HepG2 (cell line): ENCODE measurements around the gene OPTN. TPM values are rescaled to one million over a fixed set of nuclear protein-coding genes. Genes with fewer than 3 reads are reported as not detected.
"Not testable (repeated sequence)": the region's sequence is repeated elsewhere in the genome, so short reads cannot be mapped to it uniquely, and the experiment has no call there.

ENCODE experiments used
- ATAC-seq: fragments of 200-7000 bp; cut with Tn5 transposase; 3 replicates; pipeline ENCODE4 v1.9.1; 2020; ENCODE audit warnings: mild to moderate bottlenecking, moderate library complexity
- BruUV-seq: library from RNA; stranded (reverse); fragments of 400-500 nt; replicated peaks from 2 replicates; lab custom pipeline; 2021; lab: Mats Ljungman, UMichigan
- CTCF ChIA-PET: fragments of 300-600 bp; formaldehyde crosslinking; extraction: SDS; loops from one replicate; lab custom pipeline; 2021; ENCODE audit warnings: low total read pairs, inconsistent platforms, low intra/inter-chr PET ratio; lab: Yijun Ruan, JAX
- POLR2A ChIA-PET: fragments of 350-600 bp; sonication (Branson Sonifier 250); formaldehyde crosslinking; loops from one replicate; lab custom pipeline; 2020; ENCODE audit warnings: antibody characterized with exemption, inconsistent platforms; lab: Yijun Ruan, JAX
- DNase-seq: peaks from one replicate; pipeline ENCODE4 v3.0.0-alpha.2; 2015; ENCODE audit warnings: low spot score
- FAIRE-seq: peaks from 3 replicates; lab custom pipeline; 2011; peaks lifted over from hg19 to GRCh38; lab: Jason Lieb, UNC
- H2AFZ ChIP-seq: one replicate; pipeline ENCODE4 v1.6.1; 2011; ENCODE audit warnings: low read length, inconsistent platforms
- H3K27ac ChIP-seq: fragments of 300-600 bp; 3 replicates; pipeline ENCODE4 v1.8.0; 2011; ENCODE audit warnings: mixed run types, mild to moderate bottlenecking, mixed read lengths, low read length, inconsistent platforms; ENCODE audit not compliant: insufficient read depth; ENCODE audit errors: extremely low read length
- H3K27me3 ChIP-seq, 2 experiments: fragments of 200-600 bp in 1 of 2; 2 replicates in 1 of 2; 3 replicates in 1 of 2; pipeline versions ENCODE4 v1.6.0 to v1.8.0; 2011; ENCODE audit warnings: low read length in 2 of 2, mild to moderate bottlenecking in 2 of 2, moderate library complexity in 2 of 2, inconsistent platforms in 1 of 2; ENCODE audit not compliant: insufficient read depth in 2 of 2, control insufficient read depth in 1 of 2
- H3K36me3 ChIP-seq, 2 experiments: fragments of 200-600 bp in 1 of 2; replicated peaks in 1 of 2; 2 replicates in 1 of 2; 3 replicates in 1 of 2; pipeline versions ENCODE4 v1.5.1 to v1.8.0; 2011; ENCODE audit warnings: low read length in 2 of 2, inconsistent platforms in 1 of 2; ENCODE audit not compliant: insufficient read depth in 2 of 2, control insufficient read depth in 1 of 2
- H3K4me1 ChIP-seq: 2 replicates; pipeline ENCODE4 v1.5.1; 2012; ENCODE audit warnings: low read length, inconsistent platforms; ENCODE audit not compliant: insufficient read depth
- H3K4me2 ChIP-seq: 2 replicates; pipeline ENCODE4 v1.6.0; 2011; ENCODE audit warnings: low read depth, low read length, inconsistent platforms
- H3K4me3 ChIP-seq, 3 experiments: fragments of 200-600 bp in 1 of 3; sonication (generic), shearing (Covaris generic) in 1 of 3; replicated peaks in 1 of 3; 2 replicates each; pipeline ENCODE4 v1.5.1; 2011 to 2016; ENCODE audit warnings: low read length in 3 of 3, inconsistent platforms in 2 of 3, low read depth in 2 of 3, mild to moderate bottlenecking in 2 of 3, control low read depth in 1 of 3, mixed read lengths in 1 of 3; ENCODE audit not compliant: insufficient read depth in 1 of 3
- H3K79me2 ChIP-seq: one replicate; pipeline ENCODE4 v1.6.1; 2011; ENCODE audit warnings: low read length, inconsistent platforms; ENCODE audit not compliant: insufficient read depth
- H3K9ac ChIP-seq: 2 replicates; pipeline ENCODE4 v1.6.0; 2011; ENCODE audit warnings: mild to moderate bottlenecking, low read depth, low read length, inconsistent platforms; ENCODE audit not compliant: insufficient read depth
- H3K9me3 ChIP-seq: 2 replicates; pipeline ENCODE4 v1.5.1; 2012; ENCODE audit warnings: mild to moderate bottlenecking, low read length
- H4K20me1 ChIP-seq: 2 replicates; pipeline ENCODE4 v1.6.0; 2011; ENCODE audit warnings: inconsistent platforms, mild to moderate bottlenecking, low read length, moderate library complexity; ENCODE audit not compliant: insufficient read depth
- CENPT ChIP-seq: sonication (generic); formaldehyde crosslinking; IDR thresholded peaks from 2 replicates; pipeline ENCODE4 v1.8.0; 2022; ENCODE audit warnings: low read depth, mild to moderate bottlenecking, moderate library complexity, missing genetic modification reagents
- CHD2 ChIP-seq: IDR thresholded peaks from 2 replicates; pipeline ENCODE4 v1.6.1; 2011; ENCODE audit warnings: low read depth, low read length, improper control_type of control experiment
- DNMT3B ChIP-seq: conservative IDR thresholded peaks from 2 replicates; pipeline ENCODE4 v1.6.1; 2016; ENCODE audit warnings: missing biosample characterization, control low read depth
- MIXL1 ChIP-seq: IDR thresholded peaks from 2 replicates; pipeline ENCODE4 v1.6.1; 2016
- POLR2A ChIP-seq, 2 experiments: IDR thresholded peaks; 2 replicates each; pipeline ENCODE4 v1.6.1; 2011; ENCODE audit warnings: low read depth in 2 of 2, low read length in 2 of 2, mild to moderate bottlenecking in 1 of 2, moderate library complexity in 1 of 2; ENCODE audit not compliant: insufficient read depth in 1 of 2
- SNRNP70 ChIP-seq: fragments of 200-400 bp; formaldehyde crosslinking; IDR thresholded peaks from 2 replicates; pipeline ENCODE4 v1.6.1; 2017; ENCODE audit warnings: mild to moderate bottlenecking, low read depth, low read length, moderate library complexity
- SOX6 ChIP-seq, 2 experiments: fragments of 450-650 bp in 1 of 2; sonication (generic) in 1 of 2; formaldehyde crosslinking in 1 of 2; IDR thresholded peaks; 2 replicates each; pipeline versions ENCODE4 v1.4.0 to v1.6.1; 2017 to 2020; ENCODE audit warnings: antibody characterized with exemption in 1 of 2, mild to moderate bottlenecking in 1 of 2, missing genetic modification reagents in 1 of 2
- TEF ChIP-seq: sonication (generic); formaldehyde crosslinking; IDR thresholded peaks from 2 replicates; pipeline ENCODE4 v1.5.0; 2020; ENCODE audit warnings: missing genetic modification reagents
- ZFYVE20 ChIP-seq: sonication (generic); formaldehyde crosslinking; IDR thresholded peaks from 2 replicates; pipeline ENCODE4 v1.8.0; 2023; ENCODE audit warnings: low read depth, mild to moderate bottlenecking, moderate library complexity, missing genetic modification reagents, borderline replicate concordance
- ZNF230 ChIP-seq: sonication (generic); formaldehyde crosslinking; IDR thresholded peaks from 2 replicates; pipeline ENCODE4 v1.4.0; 2020; ENCODE audit warnings: mild to moderate bottlenecking, missing genetic modification reagents
- ZNF337 ChIP-seq: sonication (generic); formaldehyde crosslinking; IDR thresholded peaks from 2 replicates; pipeline ENCODE4 v1.5.1; 2020; ENCODE audit warnings: missing genetic modification reagents, low read depth, mild to moderate bottlenecking, borderline replicate concordance
- ZNF562 ChIP-seq: sonication (generic); formaldehyde crosslinking; IDR thresholded peaks from 2 replicates; pipeline ENCODE4 v1.8.0; 2022; ENCODE audit warnings: missing genetic modification reagents, borderline replicate concordance
- ZNF674 ChIP-seq: sonication (generic); formaldehyde crosslinking; IDR thresholded peaks from 2 replicates; pipeline ENCODE4 v1.5.0; 2020; ENCODE audit warnings: low read depth, mild to moderate bottlenecking, missing genetic modification reagents
- WGBS: methylation state at CpG from one replicate; pipeline ENCODE4 v1.1.6; 2017; ENCODE audit warnings: low lambda C conversion rate; 5-methylcytosine and 5-hydroxymethylcytosine counted together
- in situ Hi-C: cut with HindIII; loops from 2 replicates; pipeline ENCODE4 v1.10.0; 2017; ENCODE audit warnings: low pct_unique_long_range_greater_than_20kb; ENCODE audit not compliant: extremely low pct_ligation_motif_present
- intact Hi-C: fragments of 100-400 bp; cut with micrococcal nuclease; formaldehyde crosslinking; loops from one replicate; pipeline ENCODE4 v1.10.0; 2022; ENCODE audit not compliant: unreplicated experiment
- polyA plus RNA-seq, 8 experiments: library from polyadenylated mRNA; depleted of rRNA in 3 of 8; stranded (reverse) in 7 of 8; unstranded in 1 of 8; fragments of >200 nt; fragmentation: Illumina TruSeq in 4 of 8; extraction: Trizol in 4 of 8; gene quantifications; 2 replicates each; pipeline versions ENCODE4 v1.2.1 to v1.2.3, GENCODE V29; 2011 to 2016; ENCODE audit warnings: low read depth in 4 of 8, missing spikeins in 1 of 8, mixed read lengths in 1 of 8; ENCODE audit not compliant: insufficient read depth in 1 of 8
- total RNA-seq, 5 experiments: library from RNA; depleted of rRNA; stranded (reverse); fragments of >200 nt; fragmentation: Illumina TruSeq; extraction: Trizol; gene quantifications; 2 replicates each; pipeline ENCODE4 v1.2.3, GENCODE V29; 2016; ENCODE audit warnings: low read depth in 1 of 5
- TF ChIP-seq, protein P1 (sequence below): sonication (generic); formaldehyde crosslinking; conservative IDR thresholded peaks from 2 replicates; pipeline ENCODE4 v1.4.0; 2020; ENCODE audit warnings: missing genetic modification reagents

OPTN gene
- total and polyA plus RNA-seq, 2 of the 13 experiments (the other 11 are each of a cell fraction or from before 2014, with no cell fraction given): 13.4 to 46.6 TPM

DNA sequence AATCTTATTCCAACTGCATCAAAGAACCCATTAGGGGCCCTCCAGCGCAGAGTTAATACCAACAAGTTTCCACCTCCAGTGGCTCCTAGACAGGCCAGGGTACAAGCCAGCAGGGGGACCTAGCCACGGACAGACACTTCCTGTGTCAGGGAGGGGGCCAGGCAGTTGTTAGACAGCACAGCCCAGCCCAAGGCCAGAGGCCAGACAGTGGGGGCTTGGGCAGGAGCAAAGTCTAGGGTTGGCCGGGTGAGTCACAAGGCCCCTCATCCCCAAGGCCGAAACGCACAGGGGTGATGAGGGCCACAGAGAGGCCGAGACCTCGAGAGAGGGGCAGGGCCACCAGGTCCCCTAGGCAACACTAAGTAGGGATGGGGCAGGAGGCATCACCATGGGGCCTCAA, 19.3 kb upstream of the OPTN start (continued):
- TF ChIP-seq TEF: no peak
- TF ChIP-seq, all 625 proteins: peak for 106

DNA sequence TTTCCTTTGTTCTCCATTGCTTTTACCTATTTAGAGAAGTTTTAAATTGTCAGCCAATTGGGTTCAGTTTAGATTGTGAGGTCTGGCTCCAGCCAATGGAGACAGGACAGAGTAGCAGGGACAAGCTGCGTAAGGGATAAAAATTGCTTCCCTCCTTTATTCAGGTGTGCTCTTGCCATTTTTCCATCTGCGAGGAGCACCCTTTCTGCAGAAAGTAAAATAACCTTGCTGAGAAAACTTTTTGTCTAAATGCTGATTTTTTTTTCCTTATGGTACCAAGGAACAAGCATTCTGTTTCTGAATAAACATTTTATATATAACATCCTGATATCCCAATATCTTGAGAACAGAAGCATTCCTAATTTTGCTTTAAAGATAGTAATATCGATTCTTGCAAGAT, 16.3 kb upstream of the OPTN start:
- H3K4me3 ChIP-seq, H3K79me2 ChIP-seq, H4K20me1 ChIP-seq, FAIRE-seq, H3K9ac ChIP-seq, H2AFZ ChIP-seq, H3K36me3 ChIP-seq, H3K27ac ChIP-seq, in situ Hi-C loops, H3K4me2 ChIP-seq, intact Hi-C loops, H3K27me3 ChIP-seq, POLR2A ChIA-PET, CTCF ChIA-PET, BruUV-seq, DNase-seq, ATAC-seq: not testable (repeated sequence)
- 16% methylated on average over 3 of the region's 3 CpGs for WGBS
- Histone ChIP-seq H3K4me1 (peaks cover 13% of the 10 kb centered on the region; the same call in 1 of the 2 replicates), H3K9me3 (peaks cover 14% of the 10 kb centered on the region)
- TF ChIP-seq ZNF562: 0 out of 2 replicates have a peak, but pooled peaks have one; percentile 45

GRCh38 chr10:13086056-13086455, 13.9 kb upstream of the OPTN start:
- Histone ChIP-seq H3K79me2 (no peaks in the 10 kb centered on the region), H3K4me2 (no peak overlapping the region), H3K27ac (no peak overlapping the region), H3K9ac (no peak overlapping the region), H2AFZ (no peak overlapping the region), H3K4me3 (no peak overlapping the region), H3K27me3 (peaks cover 0 to 3% of the 10 kb centered on the region in 2 experiments; a peak in 3 of 5 replicates), H4K20me1 (no peaks in the 10 kb centered on the region), H3K4me1 (no peaks in the 10 kb centered on the region), H3K9me3 (peaks cover 6% of the 10 kb centered on the region; the same call in 1 of the 2 replicates), H3K36me3 (no peaks in the 10 kb centered on the region)
- no peak for ATAC-seq
- CTCF ChIA-PET: no interaction called here
- FAIRE-seq: no peak
- DNase-seq: no peak
- in situ Hi-C loops (no loop called here), intact Hi-C loops (no loop called here)
- POLR2A ChIA-PET: no interaction called here
- no TSS peak for BruUV-seq
- no peak for TF ChIP-seq SOX6 (IDR thresholded peaks at IDR 0.05)
- no peak for TF ChIP-seq SOX6 (CRISPR knock-in tag; IDR thresholded peaks at IDR 0.05)
- TF ChIP-seq ZNF337 (CRISPR knock-in tag): no peak
- TF ChIP-seq ZNF674 (CRISPR knock-in tag): no peak
- TF ChIP-seq CENPT (CRISPR knock-in tag): no peak
- no peak for TF ChIP-seq POLR2A (IDR thresholded peaks at IDR 0.05; ENCODE audit: insufficient read depth in 1 of 2, low read depth in 2 of 2, low read length in 2 of 2)
- no peak for TF ChIP-seq MIXL1 (CRISPR knock-in tag)
- no peak for TF ChIP-seq SNRNP70
- TF ChIP-seq, protein P1, sequence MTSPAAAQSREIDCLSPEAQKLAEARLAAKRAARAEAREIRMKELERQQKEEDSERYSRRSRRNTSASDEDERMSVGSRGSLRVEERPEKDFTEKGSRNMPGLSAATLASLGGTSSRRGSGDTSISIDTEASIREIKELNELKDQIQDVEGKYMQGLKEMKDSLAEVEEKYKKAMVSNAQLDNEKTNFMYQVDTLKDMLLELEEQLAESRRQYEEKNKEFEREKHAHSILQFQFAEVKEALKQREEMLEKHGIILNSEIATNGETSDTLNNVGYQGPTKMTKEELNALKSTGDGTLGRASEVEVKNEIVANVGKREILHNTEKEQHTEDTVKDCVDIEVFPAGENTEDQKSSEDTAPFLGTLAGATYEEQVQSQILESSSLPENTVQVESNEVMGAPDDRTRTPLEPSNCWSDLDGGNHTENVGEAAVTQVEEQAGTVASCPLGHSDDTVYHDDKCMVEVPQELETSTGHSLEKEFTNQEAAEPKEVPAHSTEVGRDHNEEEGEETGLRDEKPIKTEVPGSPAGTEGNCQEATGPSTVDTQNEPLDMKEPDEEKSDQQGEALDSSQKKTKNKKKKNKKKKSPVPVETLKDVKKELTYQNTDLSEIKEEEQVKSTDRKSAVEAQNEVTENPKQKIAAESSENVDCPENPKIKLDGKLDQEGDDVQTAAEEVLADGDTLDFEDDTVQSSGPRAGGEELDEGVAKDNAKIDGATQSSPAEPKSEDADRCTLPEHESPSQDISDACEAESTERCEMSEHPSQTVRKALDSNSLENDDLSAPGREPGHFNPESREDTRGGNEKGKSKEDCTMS (CRISPR knock-in tag): no peak
- TF ChIP-seq DNMT3B: no peak
- TF ChIP-seq CHD2: no peak
- no peak for TF ChIP-seq ZFYVE20
- no peak for TF ChIP-seq ZNF230 (CRISPR knock-in tag)
- 61% methylated on average over 1 of the region's 1 CpG for WGBS
